HepG2 (cell line): ENCODE results near the gene IRF3. TPM values are rescaled to one million over a fixed set of nuclear protein-coding genes. Genes with fewer than 3 reads are reported as not detected.

ENCODE experiments used
- KLF16 ChIP-seq, 2 experiments: sonication (generic) in 1 of 2; formaldehyde crosslinking in 1 of 2; IDR thresholded peaks; 2 replicates each; pipeline versions ENCODE4 v1.6.1 to v1.8.0; 2016 to 2023; ENCODE audit warnings: missing genetic modification reagents in 2 of 2, missing compliant biosample characterization in 1 of 2
- REPIN1 ChIP-seq: sonication (generic); formaldehyde crosslinking; IDR thresholded peaks from 2 replicates; pipeline ENCODE4 v1.8.0; 2022; ENCODE audit warnings: missing genetic modification reagents, low read depth, mild to moderate bottlenecking, borderline replicate concordance
- SCMH1 ChIP-seq: sonication (generic); formaldehyde crosslinking; IDR thresholded peaks from 2 replicates; pipeline ENCODE4 v1.9.0; 2021; ENCODE audit warnings: missing genetic modification reagents, mild to moderate bottlenecking, borderline replicate concordance
- TCF7 ChIP-seq: sonication (generic); IDR thresholded peaks from 2 replicates; pipeline ENCODE4 v1.6.1; 2016; ENCODE audit warnings: antibody characterized with exemption, low read depth
- THAP11 ChIP-seq: IDR thresholded peaks from 2 replicates; pipeline ENCODE4 v1.6.1; 2016; ENCODE audit warnings: missing biosample characterization, missing genetic modification reagents
- ZNF331 ChIP-seq: sonication (generic); formaldehyde crosslinking; IDR thresholded peaks from 2 replicates; pipeline ENCODE4 v1.4.0; 2020; ENCODE audit warnings: missing genetic modification reagents
- polyA plus RNA-seq, 8 experiments: library from polyadenylated mRNA; depleted of rRNA in 3 of 8; stranded (reverse) in 7 of 8; unstranded in 1 of 8; fragments of >200 nt; fragmentation: Illumina TruSeq in 4 of 8; extraction: Trizol in 4 of 8; gene quantifications; 2 replicates each; pipeline versions ENCODE4 v1.2.1 to v1.2.3, GENCODE V29; 2011 to 2016; ENCODE audit warnings: low read depth in 4 of 8, missing spikeins in 1 of 8, mixed read lengths in 1 of 8; ENCODE audit not compliant: insufficient read depth in 1 of 8
- total RNA-seq, 5 experiments: library from RNA; depleted of rRNA; stranded (reverse); fragments of >200 nt; fragmentation: Illumina TruSeq; extraction: Trizol; gene quantifications; 2 replicates each; pipeline ENCODE4 v1.2.3, GENCODE V29; 2016; ENCODE audit warnings: low read depth in 1 of 5
- TF ChIP-seq, protein P1 (sequence below): sonication (generic); formaldehyde crosslinking; IDR thresholded peaks from 2 replicates; pipeline ENCODE4 v1.4.0; 2020; ENCODE audit warnings: mild to moderate bottlenecking, missing genetic modification reagents, borderline replicate concordance
- TF ChIP-seq, protein P2 (sequence below): sonication (generic); formaldehyde crosslinking; IDR thresholded peaks from 2 replicates; pipeline ENCODE4 v1.4.0; 2020; ENCODE audit warnings: missing genetic modification reagents
- TF ChIP-seq, protein P3 (sequence below): sonication (generic); formaldehyde crosslinking; IDR thresholded peaks from 2 replicates; pipeline ENCODE4 v1.4.0; 2020; ENCODE audit warnings: mild to moderate bottlenecking, missing genetic modification reagents
- TF ChIP-seq, protein P4 (sequence below): sonication (generic); formaldehyde crosslinking; IDR thresholded peaks from 2 replicates; pipeline ENCODE4 v1.5.1; 2020; ENCODE audit warnings: mild to moderate bottlenecking, missing genetic modification reagents

Gene IRF3
- total and polyA plus RNA-seq, 2 of the 13 experiments (the other 11 are each of a cell fraction or from before 2014, with no cell fraction given): 61.9 to 65.5 TPM

DNA sequence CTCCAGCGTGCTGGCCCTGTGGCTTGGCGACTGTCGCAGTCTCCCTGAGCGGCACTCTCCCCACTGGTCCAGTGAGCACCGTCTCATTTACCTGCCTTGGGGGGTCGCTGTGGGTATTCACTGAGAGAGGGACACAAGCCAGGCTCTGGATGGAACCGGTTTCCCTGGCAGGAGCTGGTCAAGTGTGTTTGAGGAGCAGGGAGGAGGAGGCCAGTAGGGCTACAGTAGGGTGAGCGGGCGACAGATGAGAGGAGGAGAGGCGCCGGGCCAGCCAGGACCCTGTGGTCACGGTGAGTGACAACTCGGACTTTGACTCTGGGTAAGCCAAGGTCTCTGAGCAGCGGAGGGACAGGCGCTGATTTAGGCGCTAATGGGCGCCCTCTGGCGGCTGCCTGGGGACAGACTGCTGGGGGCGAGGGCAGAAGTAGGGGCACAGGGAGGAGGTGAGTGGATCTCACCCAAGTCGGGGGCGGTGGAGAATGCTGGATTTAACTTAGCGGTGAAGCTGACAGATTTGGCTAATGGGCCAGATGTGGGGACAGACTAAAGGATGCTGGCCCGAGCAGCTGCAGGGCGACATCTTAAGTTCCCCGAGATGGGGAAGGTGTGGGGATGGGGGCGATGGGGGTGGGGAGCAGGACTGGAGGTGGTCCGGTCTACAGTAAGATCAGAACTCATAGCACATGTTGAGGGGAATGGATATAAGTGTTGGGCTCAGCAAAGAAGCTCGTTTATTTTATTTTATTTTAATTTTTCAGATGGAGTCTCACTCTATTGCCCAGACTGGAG is 6.7 kb upstream of the IRF3 start (continued):
- TF ChIP-seq, protein P1, sequence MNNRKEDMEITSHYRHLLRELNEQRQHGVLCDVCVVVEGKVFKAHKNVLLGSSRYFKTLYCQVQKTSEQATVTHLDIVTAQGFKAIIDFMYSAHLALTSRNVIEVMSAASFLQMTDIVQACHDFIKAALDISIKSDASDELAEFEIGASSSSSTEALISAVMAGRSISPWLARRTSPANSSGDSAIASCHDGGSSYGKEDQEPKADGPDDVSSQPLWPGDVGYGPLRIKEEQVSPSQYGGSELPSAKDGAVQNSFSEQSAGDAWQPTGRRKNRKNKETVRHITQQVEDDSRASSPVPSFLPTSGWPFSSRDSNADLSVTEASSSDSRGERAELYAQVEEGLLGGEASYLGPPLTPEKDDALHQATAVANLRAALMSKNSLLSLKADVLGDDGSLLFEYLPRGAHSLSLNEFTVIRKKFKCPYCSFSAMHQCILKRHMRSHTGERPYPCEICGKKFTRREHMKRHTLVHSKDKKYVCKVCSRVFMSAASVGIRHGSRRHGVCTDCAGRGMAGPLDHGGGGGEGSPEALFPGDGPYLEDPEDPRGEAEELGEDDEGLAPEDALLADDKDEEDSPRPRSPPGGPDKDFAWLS (CRISPR knock-in tag): no peak
- TF ChIP-seq SCMH1 (CRISPR knock-in tag): no peak
- TF ChIP-seq REPIN1 (CRISPR knock-in tag): peak; percentile 87
- TF ChIP-seq, protein P2, sequence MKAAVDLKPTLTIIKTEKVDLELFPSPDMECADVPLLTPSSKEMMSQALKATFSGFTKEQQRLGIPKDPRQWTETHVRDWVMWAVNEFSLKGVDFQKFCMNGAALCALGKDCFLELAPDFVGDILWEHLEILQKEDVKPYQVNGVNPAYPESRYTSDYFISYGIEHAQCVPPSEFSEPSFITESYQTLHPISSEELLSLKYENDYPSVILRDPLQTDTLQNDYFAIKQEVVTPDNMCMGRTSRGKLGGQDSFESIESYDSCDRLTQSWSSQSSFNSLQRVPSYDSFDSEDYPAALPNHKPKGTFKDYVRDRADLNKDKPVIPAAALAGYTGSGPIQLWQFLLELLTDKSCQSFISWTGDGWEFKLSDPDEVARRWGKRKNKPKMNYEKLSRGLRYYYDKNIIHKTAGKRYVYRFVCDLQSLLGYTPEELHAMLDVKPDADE: no peak
- peak; percentile 81 for TF ChIP-seq THAP11 (CRISPR knock-in tag)
- TF ChIP-seq, protein P3, sequence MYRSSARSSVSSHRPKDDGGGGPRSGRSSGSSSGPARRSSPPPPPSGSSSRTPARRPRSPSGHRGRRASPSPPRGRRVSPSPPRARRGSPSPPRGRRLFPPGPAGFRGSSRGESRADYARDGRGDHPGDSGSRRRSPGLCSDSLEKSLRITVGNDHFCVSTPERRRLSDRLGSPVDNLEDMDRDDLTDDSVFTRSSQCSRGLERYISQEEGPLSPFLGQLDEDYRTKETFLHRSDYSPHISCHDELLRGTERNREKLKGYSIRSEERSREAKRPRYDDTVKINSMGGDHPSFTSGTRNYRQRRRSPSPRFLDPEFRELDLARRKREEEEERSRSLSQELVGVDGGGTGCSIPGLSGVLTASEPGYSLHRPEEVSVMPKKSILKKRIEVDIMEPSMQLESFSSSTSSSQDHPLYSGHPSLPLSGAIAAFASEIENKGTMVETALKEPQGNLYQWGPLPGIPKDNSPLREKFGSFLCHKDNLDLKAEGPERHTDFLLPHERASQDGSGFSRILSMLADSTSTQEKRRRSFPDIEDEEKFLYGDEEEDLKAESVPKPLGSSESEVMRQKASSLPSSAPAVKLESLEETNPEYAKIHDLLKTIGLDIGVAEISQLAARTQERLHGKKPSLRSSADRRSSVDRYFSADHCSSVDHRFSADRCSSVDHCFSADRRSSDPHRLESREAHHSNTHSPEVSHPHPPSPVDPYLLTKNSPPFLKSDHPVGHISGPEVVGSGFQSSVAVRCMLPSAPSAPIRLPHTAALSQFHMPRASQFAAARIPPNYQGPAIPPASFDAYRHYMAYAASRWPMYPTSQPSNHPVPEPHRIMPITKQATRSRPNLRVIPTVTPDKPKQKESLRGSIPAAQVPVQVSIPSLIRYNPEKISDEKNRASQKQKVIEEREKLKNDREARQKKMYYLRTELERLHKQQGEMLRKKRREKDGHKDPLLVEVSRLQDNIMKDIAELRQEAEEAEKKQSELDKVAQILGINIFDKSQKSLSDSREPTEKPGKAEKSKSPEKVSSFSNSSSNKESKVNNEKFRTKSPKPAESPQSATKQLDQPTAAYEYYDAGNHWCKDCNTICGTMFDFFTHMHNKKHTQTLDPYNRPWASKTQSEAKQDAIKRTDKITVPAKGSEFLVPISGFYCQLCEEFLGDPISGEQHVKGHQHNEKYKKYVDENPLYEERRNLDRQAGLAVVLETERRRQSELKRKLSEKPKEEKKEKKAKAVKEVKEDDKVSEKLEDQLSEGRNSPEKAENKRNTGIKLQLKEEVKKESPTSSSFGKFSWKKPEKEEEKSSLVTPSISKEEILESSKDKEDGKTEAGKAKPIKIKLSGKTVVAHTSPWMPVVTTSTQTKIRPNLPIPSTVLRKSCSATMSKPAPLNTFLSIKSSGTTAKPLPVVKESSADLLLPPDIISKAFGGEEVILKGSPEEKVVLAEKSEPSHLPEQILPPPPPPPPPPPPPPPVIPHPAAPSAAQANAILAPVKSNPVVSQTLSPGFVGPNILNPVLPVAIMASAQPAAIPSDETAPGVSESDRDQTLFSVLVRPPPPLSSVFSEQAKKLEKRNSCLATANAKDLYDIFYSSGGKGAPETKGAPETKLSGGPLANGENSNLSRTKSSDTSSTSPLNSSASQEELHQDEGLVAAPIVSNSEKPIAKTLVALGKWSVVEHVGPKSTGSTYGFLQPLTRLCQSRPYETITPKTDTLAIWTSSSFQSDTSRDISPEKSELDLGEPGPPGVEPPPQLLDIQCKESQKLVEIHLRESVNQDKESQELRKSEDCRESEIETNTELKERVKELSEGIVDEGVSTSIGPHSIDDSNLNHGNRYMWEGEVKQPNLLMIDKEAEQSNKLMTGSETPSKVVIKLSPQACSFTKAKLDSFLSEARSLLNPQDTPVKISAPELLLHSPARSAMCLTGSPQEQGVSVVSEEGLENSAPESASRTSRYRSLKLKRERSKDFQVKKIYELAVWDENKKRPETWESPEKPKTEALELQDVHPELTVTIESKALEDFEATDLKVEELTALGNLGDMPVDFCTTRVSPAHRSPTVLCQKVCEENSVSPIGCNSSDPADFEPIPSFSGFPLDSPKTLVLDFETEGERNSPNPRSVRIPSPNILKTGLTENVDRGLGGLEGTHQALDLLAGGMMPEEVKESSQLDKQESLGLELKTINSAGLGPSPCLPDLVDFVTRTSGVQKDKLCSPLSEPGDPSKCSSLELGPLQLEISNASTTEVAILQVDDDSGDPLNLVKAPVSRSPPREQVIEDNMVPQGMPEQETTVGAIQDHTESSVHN (CRISPR knock-in tag): peak; percentile 61; the same call in 1 of the 2 replicates
- peak in 1 of 2 experiments; percentile 85; a peak in 1 of 4 replicates for TF ChIP-seq KLF16 (CRISPR knock-in tag; IDR thresholded peaks at IDR 0.05)
- no peak for TF ChIP-seq TCF7
- TF ChIP-seq ZNF331 (CRISPR knock-in tag): peak; percentile 77
- TF ChIP-seq, protein P4, sequence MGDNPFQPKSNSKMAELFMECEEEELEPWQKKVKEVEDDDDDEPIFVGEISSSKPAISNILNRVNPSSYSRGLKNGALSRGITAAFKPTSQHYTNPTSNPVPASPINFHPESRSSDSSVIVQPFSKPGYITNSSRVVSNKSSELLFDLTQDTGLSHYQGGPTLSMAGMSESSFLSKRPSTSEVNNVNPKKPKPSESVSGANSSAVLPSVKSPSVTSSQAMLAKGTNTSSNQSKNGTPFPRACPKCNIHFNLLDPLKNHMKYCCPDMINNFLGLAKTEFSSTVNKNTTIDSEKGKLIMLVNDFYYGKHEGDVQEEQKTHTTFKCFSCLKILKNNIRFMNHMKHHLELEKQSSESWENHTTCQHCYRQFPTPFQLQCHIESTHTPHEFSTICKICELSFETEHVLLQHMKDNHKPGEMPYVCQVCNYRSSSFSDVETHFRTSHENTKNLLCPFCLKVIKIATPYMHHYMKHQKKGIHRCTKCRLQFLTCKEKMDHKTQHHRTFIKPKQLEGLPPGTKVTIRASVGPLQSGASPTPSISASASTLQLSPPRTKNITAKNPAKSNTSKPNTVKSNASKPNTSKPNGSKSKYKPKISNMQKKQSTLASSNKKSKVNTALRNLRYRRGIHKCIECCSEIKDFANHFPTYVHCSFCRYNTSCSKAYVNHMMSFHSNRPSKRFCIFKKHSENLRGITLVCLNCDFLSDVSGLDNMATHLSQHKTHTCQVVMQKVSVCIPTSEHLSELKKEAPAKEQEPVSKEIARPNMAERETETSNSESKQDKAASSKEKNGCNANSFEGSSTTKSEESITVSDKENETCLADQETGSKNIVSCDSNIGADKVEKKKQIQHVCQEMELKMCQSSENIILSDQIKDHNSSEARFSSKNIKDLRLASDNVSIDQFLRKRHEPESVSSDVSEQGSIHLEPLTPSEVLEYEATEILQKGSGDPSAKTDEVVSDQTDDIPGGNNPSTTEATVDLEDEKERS (CRISPR knock-in tag): 0 out of 2 replicates have a peak, but pooled peaks have one; percentile 70
